Stimulated activated CD8-positive, alpha-beta memory T cell treated with anti-CD3 and anti-CD28 coated beads, Interleukin-2, amount 100 ng/mL, for 1 hour (primary cell): ENCODE results near the gene KIF13A.
"Not testable (repeated sequence)": the region's sequence is repeated elsewhere in the genome, so short reads cannot be mapped to it uniquely, and the experiment has no call there.

Experiments
- DNase-seq, 2 donors: peaks; one replicate each; pipeline ENCODE4 v3.0.0-alpha.2; 2020; ENCODE audit warnings: low read depth in 2 of 2

The KIF13A gene

GRCh38 chr6:17968876-17969275, 18.6 kb downstream of the KIF13A start:
- no peak for DNase-seq

GRCh38 chr6:17967668-17968518, 19.5 kb downstream of the KIF13A start:
- no peak for DNase-seq

- DNase-seq = no peak
Observed at GRCh38 chr6:17966451-17966850, 21.0 kb downstream of the KIF13A start.

GRCh38 chr6:17965397-17965796, 22.0 kb downstream of the KIF13A start:
- no peak for DNase-seq

GRCh38 chr6:17964633-17965032, 22.8 kb downstream of the KIF13A start:
- DNase-seq = no peak

GRCh38 chr6:17962436-17963031, 24.9 kb downstream of the KIF13A start:
- no peak for DNase-seq

GRCh38 chr6:17959302-17959701, 28.1 kb downstream of the KIF13A start:
- DNase-seq = no peak

- DNase-seq = no peak
Observed at GRCh38 chr6:17957904-17958620, 29.4 kb downstream of the KIF13A start.

- no peak for DNase-seq
Observed at GRCh38 chr6:17957498-17957897, 29.9 kb downstream of the KIF13A start.

- no peak for DNase-seq
Observed at GRCh38 chr6:17957086-17957485, 30.3 kb downstream of the KIF13A start.

- DNase-seq = no peak
Observed at GRCh38 chr6:17950095-17950494, 37.3 kb downstream of the KIF13A start.

- DNase-seq = no peak
Observed at GRCh38 chr6:17949168-17949567, 38.3 kb downstream of the KIF13A start.

GRCh38 chr6:17948725-17949124, 38.7 kb downstream of the KIF13A start:
- no peak for DNase-seq

- not testable (repeated sequence) for DNase-seq
Observed at GRCh38 chr6:17947574-17947973, 39.9 kb downstream of the KIF13A start.

- no peak for DNase-seq
Observed at GRCh38 chr6:17945575-17945974, 41.9 kb downstream of the KIF13A start.

- no peak for DNase-seq
Observed at GRCh38 chr6:17945111-17945510, 42.3 kb downstream of the KIF13A start.

- no peak for DNase-seq
Observed at GRCh38 chr6:17941318-17941717, 46.1 kb downstream of the KIF13A start.

- DNase-seq = no peak
Observed at GRCh38 chr6:17940151-17940792, 47.2 kb downstream of the KIF13A start.

GRCh38 chr6:17938901-17939300, 48.5 kb downstream of the KIF13A start:
- no peak for DNase-seq

GRCh38 chr6:17935188-17936149, 52.0 kb downstream of the KIF13A start:
- no peak for DNase-seq

GRCh38 chr6:17933716-17934115, 53.7 kb downstream of the KIF13A start:
- DNase-seq = no peak
